PC-9 (cell line): ENCODE data around the gene KRT38. TPM values are rescaled to one million over a fixed set of nuclear protein-coding genes. Genes with fewer than 3 reads are reported as not detected.

Source experiments
- Bru-seq: library from RNA; stranded (reverse); fragments of 400-500 nt; gene quantifications from one replicate; lab custom pipeline; 2021; lab: Mats Ljungman, UMichigan
- BruChase-seq, 2 experiments: library from RNA; stranded (reverse); fragments of 400-500 nt; gene quantifications; one replicate each; lab custom pipeline; 2021; lab: Mats Ljungman, UMichigan
- BruUV-seq: library from RNA; stranded (reverse); fragments of 400-500 nt; replicated peaks from 2 replicates; lab custom pipeline; 2021; lab: Mats Ljungman, UMichigan
- CTCF ChIA-PET: fragments of 300-600 bp; sonication (Branson Sonifier 250); formaldehyde crosslinking; loops from one replicate; lab custom pipeline; 2022; ENCODE audit warnings: antibody characterized with exemption; lab: Charles Lee
- POLR2A ChIA-PET: fragments of 300-600 bp; sonication (Branson Sonifier 250); formaldehyde crosslinking; loops from one replicate; lab custom pipeline; 2022; ENCODE audit warnings: antibody characterized with exemption; ENCODE audit not compliant: unreplicated experiment; lab: Charles Lee
- DNase-seq, 2 experiments: peaks; one replicate each; pipeline versions ENCODE4 v3.0.0 to v3.0.0-alpha.2; 2015 to 2022; ENCODE audit warnings: mixed read lengths in 1 of 2
- H2AFZ ChIP-seq: fragments of 200-600 bp; sonication (generic); 2 replicates; pipeline ENCODE4 v1.8.1; 2017; ENCODE audit warnings: antibody characterized with exemption
- H3F3A ChIP-seq: fragments of 200-600 bp; sonication (generic); 2 replicates; pipeline ENCODE4 v1.8.1; 2017; ENCODE audit warnings: antibody characterized with exemption, mild to moderate bottlenecking, low read depth; ENCODE audit not compliant: insufficient read depth
- H3K27ac ChIP-seq: fragments of 200-600 bp; sonication (generic); 2 replicates; pipeline ENCODE4 v1.6.1; 2016; ENCODE audit warnings: mixed run types
- H3K27me3 ChIP-seq: fragments of 200-600 bp; sonication (generic); 2 replicates; pipeline ENCODE4 v1.6.1; 2016; ENCODE audit warnings: low read depth, mixed run types; ENCODE audit not compliant: insufficient read depth
- H3K36me3 ChIP-seq: fragments of 200-600 bp; sonication (generic); 2 replicates; pipeline ENCODE4 v1.6.1; 2016; ENCODE audit warnings: low read depth, mixed run types
- H3K4me1 ChIP-seq: fragments of 200-600 bp; sonication (generic); replicated peaks from 2 replicates; pipeline ENCODE4 v1.6.1; 2016; ENCODE audit warnings: mixed run types; ENCODE audit not compliant: insufficient read depth
- H3K4me2 ChIP-seq: fragments of 200-600 bp; sonication (generic); 2 replicates; pipeline ENCODE4 v1.6.1; 2017; ENCODE audit warnings: mixed run types
- H3K4me3 ChIP-seq: fragments of 200-600 bp; sonication (generic); 2 replicates; pipeline ENCODE4 v1.6.1; 2016; ENCODE audit warnings: mixed run types
- H3K79me2 ChIP-seq: fragments of 200-600 bp; sonication (generic); 2 replicates; pipeline ENCODE4 v1.6.1; 2017; ENCODE audit warnings: low read depth, mixed run types
- H3K9me2 ChIP-seq: fragments of 200-600 bp; sonication (generic); 2 replicates; pipeline ENCODE4 v1.8.1; 2017; ENCODE audit warnings: mild to moderate bottlenecking; ENCODE audit not compliant: insufficient read depth
- H3K9me3 ChIP-seq: fragments of 200-600 bp; sonication (generic); 2 replicates; pipeline ENCODE4 v1.8.1; 2016; ENCODE audit warnings: low read depth; ENCODE audit not compliant: insufficient read depth
- H4K20me1 ChIP-seq: fragments of 200-600 bp; sonication (generic); 2 replicates; pipeline ENCODE4 v1.8.1; 2017; ENCODE audit not compliant: insufficient read depth
- EZH2 ChIP-seq: fragments of 200-600 bp; sonication (generic); IDR thresholded peaks from 2 replicates; pipeline ENCODE4 v1.8.0; 2017; ENCODE audit warnings: antibody characterized with exemption, low read depth
- intact Hi-C: fragments of 100-400 bp; cut with micrococcal nuclease; formaldehyde crosslinking; loops from one replicate; pipeline ENCODE4 v1.10.0; 2022; ENCODE audit not compliant: unreplicated experiment
- long read RNA-seq: library from polyadenylated mRNA; stranded (forward); transcript quantifications from one replicate; pipeline ENCODE4 v2.0.0, GENCODE V29; 2022
- total RNA-seq: library from RNA; stranded (reverse); gene quantifications from 2 replicates; pipeline ENCODE4 v1.2.3, GENCODE V29; 2021
- TF ChIP-seq, protein P1 (sequence below): fragments of 200-600 bp; sonication (generic); conservative IDR thresholded peaks from 2 replicates; pipeline ENCODE4 v1.6.1; 2017; ENCODE audit warnings: mixed run types, antibody characterized with exemption, mild to moderate bottlenecking, moderate library complexity

Gene KRT38
- total RNA-seq: not detected in 2 replicates
- Bru-seq, nascent RNA: not detected
- not detected for BruChase-seq, experiment 1, labeled RNA remaining after a 2-hour chase
- BruChase-seq, experiment 2, labeled RNA remaining after a 6-hour chase: percentile 11 among the genes with signal in this experiment
- long read RNA-seq: 0 reads

DNA sequence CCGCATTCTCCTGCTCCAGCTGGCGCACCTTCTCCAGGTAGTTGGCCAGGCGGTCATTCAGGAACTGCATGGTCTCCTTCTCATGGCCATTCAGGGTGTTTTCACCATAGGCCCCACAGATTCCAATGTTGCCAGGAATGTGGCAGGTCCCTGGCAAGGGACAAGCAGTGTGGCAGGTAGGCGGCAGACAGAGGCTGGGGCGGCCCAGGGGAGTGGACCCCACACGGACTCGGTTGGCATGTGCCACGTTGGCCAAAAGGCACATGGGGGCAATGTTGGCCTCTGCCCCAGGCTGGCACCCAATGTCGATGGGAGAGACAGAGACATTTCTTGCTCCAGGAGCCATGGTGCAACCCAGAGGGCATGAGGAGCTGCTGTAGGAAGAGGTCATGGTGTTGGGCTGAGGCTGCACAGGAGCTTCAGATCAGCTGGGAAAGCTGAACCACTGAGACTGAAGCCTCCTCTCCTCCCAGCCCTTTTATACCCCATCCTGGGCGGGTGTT lies at the start of gene KRT38:
Gene KRT38, minus strand, starts transcription at position 453 of the 503 bp plus-strand sequence. Its CDS starts 62 bp downstream, at position 391.
- Histone ChIP-seq H3K4me2 (no peak within 1 kb of the TSS), H3K4me1 (0 out of 2 replicates have a peak, but pooled peaks cover 9% of the 10 kb centered on the region), H3F3A (no peaks in the 10 kb centered on the region), H3K9me3 (peaks cover 8% of the 10 kb centered on the region; the same call in 1 of the 2 replicates), H3K27ac (no peak within 1 kb of the TSS), H3K4me3 (no peak within 1 kb of the TSS), H3K36me3 (no peaks in the 10 kb centered on the region), H3K79me2 (no peaks in the 10 kb centered on the region), H3K27me3 (no peaks in the 10 kb centered on the region), H4K20me1 (no peaks in the 10 kb centered on the region), H3K9me2 (no peaks in the 10 kb centered on the region), H2AFZ (no peak within 1 kb of the TSS)
- intact Hi-C loops: no loop called here
- DNase-seq: no peak
- no TSS peak for BruUV-seq
- TF ChIP-seq, protein P1, sequence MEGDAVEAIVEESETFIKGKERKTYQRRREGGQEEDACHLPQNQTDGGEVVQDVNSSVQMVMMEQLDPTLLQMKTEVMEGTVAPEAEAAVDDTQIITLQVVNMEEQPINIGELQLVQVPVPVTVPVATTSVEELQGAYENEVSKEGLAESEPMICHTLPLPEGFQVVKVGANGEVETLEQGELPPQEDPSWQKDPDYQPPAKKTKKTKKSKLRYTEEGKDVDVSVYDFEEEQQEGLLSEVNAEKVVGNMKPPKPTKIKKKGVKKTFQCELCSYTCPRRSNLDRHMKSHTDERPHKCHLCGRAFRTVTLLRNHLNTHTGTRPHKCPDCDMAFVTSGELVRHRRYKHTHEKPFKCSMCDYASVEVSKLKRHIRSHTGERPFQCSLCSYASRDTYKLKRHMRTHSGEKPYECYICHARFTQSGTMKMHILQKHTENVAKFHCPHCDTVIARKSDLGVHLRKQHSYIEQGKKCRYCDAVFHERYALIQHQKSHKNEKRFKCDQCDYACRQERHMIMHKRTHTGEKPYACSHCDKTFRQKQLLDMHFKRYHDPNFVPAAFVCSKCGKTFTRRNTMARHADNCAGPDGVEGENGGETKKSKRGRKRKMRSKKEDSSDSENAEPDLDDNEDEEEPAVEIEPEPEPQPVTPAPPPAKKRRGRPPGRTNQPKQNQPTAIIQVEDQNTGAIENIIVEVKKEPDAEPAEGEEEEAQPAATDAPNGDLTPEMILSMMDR: no peak
- no peak for TF ChIP-seq EZH2
- ChIA-PET CTCF (no interaction called here), POLR2A (no interaction called here)

- DNase-seq: no peak
- BruUV-seq: no TSS peak
- TF ChIP-seq, protein P1: no peak
- no peak for TF ChIP-seq EZH2
- POLR2A ChIA-PET: interaction anchor here (0.5 kb wide), 1 partner anchor 357 kb away, joined by 11 read pairs; no protein-coding TSS in a partner anchor
- intact Hi-C loops: no loop called here
- CTCF ChIA-PET: no interaction called here
- Histone ChIP-seq H2AFZ (no peak within 1 kb of the TSS), H3K36me3 (no peaks in the 10 kb centered on the region), H3K9me2 (no peaks in the 10 kb centered on the region), H3K4me3 (no peak within 1 kb of the TSS), H3K27ac (no peak within 1 kb of the TSS), H4K20me1 (no peaks in the 10 kb centered on the region), H3K4me1 (peaks cover 15% of the 10 kb centered on the region), H3K79me2 (no peaks in the 10 kb centered on the region), H3K9me3 (no peaks in the 10 kb centered on the region), H3F3A (peaks cover 7% of the 10 kb centered on the region; the same call in 1 of the 2 replicates), H3K27me3 (no peaks in the 10 kb centered on the region), H3K4me2 (no peak within 1 kb of the TSS)
Measured at GRCh38 chr17:41489531-41489930, 48.7 kb upstream of the KRT38 start, which contains the start of gene KRT36. Gene KRT36, minus strand, starts transcription at chr17:41489910. Its CDS starts 46 bp downstream, at chr17:41489864.

GRCh38 chr17:41486809-41487530 lies 46.2 kb upstream of the KRT38 start:
- TF ChIP-seq, protein P1: peak; percentile 36; the same call in 1 of the 2 replicates
- no peak for TF ChIP-seq EZH2
- no peak for DNase-seq
- intact Hi-C loops: no loop called here

More at GRCh38 chr17:41486809-41487530, 46.2 kb upstream of the KRT38 start:
- no TSS peak for BruUV-seq
- H4K20me1 ChIP-seq: no peaks in the 10 kb centered on the region
- no peak overlapping the region for H3K4me2 ChIP-seq
- H3K9me3 ChIP-seq: no peaks in the 10 kb centered on the region
- H3K9me2 ChIP-seq: no peaks in the 10 kb centered on the region
- no peak overlapping the region for H2AFZ ChIP-seq
- no peaks in the 10 kb centered on the region for H3K27me3 ChIP-seq
- no peaks in the 10 kb centered on the region for H3K36me3 ChIP-seq
- no peaks in the 10 kb centered on the region for H3F3A ChIP-seq
- H3K4me1 ChIP-seq: no peaks in the 10 kb centered on the region
- CTCF ChIA-PET: no interaction called here
- no peak overlapping the region for H3K4me3 ChIP-seq
- POLR2A ChIA-PET: no interaction called here
- no peak overlapping the region for H3K27ac ChIP-seq
- no peaks in the 10 kb centered on the region for H3K79me2 ChIP-seq
